GM19397 (cell line): ENCODE measurements around the gene XPNPEP2.
"Not testable (repeated sequence)": the region's sequence is repeated elsewhere in the genome, so short reads cannot be mapped to it uniquely, and the experiment has no call there.

Experiments used
- ATAC-seq: cut with Tn5 transposase; IDR thresholded peaks from one replicate; pipeline ENCODE4 v1.9.1; 2021; ENCODE audit warnings: mild to moderate bottlenecking, moderate library complexity; ENCODE audit not compliant: unreplicated experiment

Gene XPNPEP2

GRCh38 chrX:129719931-129720530, 18.7 kb upstream of the XPNPEP2 start:
- ATAC-seq: no peak

DNA sequence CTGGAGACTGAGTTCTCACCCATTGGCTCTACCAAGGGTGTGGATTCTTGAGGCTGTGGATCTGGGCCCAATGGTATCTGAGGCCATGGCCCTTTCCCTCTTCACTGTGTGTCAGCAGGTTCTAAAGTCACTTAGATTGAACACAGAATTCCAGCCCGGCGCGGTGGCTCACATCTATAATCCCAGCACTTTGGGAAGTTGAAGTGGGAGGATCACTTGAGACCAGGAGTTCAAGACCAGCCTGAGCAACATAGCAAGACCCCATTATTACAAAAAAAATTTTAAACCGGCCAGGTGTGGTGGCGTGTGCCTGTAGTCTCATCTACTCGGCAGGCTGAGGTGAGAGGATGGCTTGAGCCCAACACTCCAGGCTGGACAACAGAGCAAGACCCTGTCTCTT, 18.0 kb upstream of the XPNPEP2 start:
- no peak for ATAC-seq

DNA sequence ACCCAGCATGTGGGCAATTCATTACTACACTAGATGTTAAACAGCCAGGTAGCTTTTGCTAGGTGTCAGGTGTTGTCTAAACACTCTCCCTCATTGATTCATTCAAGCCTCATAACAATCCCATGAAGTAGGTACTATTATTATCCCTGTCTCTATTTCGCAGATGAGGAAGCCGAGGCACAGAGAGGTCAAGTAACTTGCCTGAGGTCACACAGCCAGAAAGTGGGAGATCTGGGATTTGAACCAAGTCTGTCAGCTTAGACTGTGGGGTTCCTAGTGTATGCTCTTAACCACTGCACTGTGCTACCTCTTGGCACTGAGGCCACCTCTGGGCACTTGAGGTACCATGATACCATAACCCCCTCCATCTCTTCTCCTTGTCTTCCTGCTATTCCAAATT, 17.4 kb upstream of the XPNPEP2 start:
- no peak for ATAC-seq

GRCh38 chrX:129721870-129722269, 16.9 kb upstream of the XPNPEP2 start:
- no peak for ATAC-seq

GRCh38 chrX:129723511-129723910, 15.3 kb upstream of the XPNPEP2 start:
- no peak for ATAC-seq

- ATAC-seq: no peak
Measured at GRCh38 chrX:129724754-129725153, 14.0 kb upstream of the XPNPEP2 start.

- no peak for ATAC-seq
Measured at GRCh38 chrX:129726307-129727111, 12.3 kb upstream of the XPNPEP2 start.

DNA sequence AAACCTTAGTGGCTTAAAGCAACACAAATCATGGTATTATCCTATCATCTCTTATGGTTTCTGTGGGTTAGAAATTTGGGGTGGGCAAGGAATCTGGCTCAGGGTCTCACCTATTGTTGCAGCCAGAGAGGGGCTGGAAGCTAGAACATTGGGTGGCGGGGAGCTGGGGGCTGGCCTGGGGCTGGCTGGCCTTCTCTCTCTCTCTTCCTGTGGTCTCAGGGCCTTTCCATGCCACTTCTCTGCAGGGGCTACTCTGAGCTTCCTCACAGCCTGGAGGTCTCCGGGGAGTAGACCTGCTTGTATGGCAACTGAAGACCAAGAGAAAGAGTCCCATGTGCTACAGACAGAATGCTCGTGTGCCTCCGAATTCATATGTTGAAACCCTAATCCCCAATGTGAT, 10.7 kb upstream of the XPNPEP2 start:
- ATAC-seq: no peak

- no peak for ATAC-seq
Measured at GRCh38 chrX:129731228-129731627, 7.6 kb upstream of the XPNPEP2 start.

GRCh38 chrX:129732857-129733256, 5.9 kb upstream of the XPNPEP2 start:
- ATAC-seq: no peak

- no peak for ATAC-seq
Measured at GRCh38 chrX:129733335-129733734, 5.4 kb upstream of the XPNPEP2 start.

GRCh38 chrX:129736491-129736890, 2.3 kb upstream of the XPNPEP2 start:
- no peak for ATAC-seq

DNA sequence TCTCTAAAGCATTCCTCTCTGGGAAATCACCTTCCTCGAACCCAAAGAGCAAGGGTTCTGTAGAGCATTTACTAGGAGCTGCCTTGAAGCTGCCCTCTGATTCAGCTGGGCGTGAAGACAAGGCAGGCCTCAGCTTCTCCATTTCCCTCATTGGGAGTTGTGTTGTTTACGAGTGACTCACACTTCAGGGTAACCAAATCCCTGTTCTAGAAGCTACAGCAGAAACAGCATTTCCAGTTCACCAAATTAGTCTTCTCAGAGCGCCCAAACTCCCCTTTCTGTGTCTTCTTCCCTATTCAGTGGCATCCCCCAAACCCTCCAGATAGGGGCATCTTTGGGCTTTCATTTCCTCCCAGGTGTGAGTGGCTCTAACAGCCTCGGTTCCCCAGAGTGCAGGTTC, 863 bp upstream of the XPNPEP2 start:
- no peak for ATAC-seq

DNA sequence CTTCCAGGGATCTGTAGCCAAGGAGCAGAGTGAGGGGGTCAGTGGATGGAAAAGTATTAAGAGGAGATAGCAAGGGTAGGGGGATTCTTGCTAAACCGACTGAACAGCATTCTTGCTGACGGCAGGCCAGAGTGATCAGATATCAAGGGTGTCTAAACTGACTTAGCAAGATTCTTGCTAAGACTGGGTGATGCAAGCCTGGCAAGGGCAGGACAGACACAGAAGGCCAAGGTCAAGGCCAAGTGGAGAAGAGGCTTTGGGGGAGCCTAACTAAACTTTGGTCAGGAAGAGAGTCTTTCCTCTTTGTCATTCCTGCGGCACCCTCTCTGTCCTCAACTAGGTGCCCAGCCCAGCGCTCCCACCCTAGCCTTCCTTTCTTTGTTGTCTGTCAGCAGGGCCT, 799 bp downstream of the XPNPEP2 start:
- ATAC-seq: no peak

- no peak for ATAC-seq
Measured at GRCh38 chrX:129741880-129742758, 3.3 kb downstream of the XPNPEP2 start.

GRCh38 chrX:129742759-129743152, 4.0 kb downstream of the XPNPEP2 start:
- ATAC-seq: not testable (repeated sequence)

GRCh38 chrX:129743821-129744220, 5.0 kb downstream of the XPNPEP2 start:
- no peak for ATAC-seq

- ATAC-seq: no peak
Measured at GRCh38 chrX:129744861-129745321, 6.1 kb downstream of the XPNPEP2 start.

DNA sequence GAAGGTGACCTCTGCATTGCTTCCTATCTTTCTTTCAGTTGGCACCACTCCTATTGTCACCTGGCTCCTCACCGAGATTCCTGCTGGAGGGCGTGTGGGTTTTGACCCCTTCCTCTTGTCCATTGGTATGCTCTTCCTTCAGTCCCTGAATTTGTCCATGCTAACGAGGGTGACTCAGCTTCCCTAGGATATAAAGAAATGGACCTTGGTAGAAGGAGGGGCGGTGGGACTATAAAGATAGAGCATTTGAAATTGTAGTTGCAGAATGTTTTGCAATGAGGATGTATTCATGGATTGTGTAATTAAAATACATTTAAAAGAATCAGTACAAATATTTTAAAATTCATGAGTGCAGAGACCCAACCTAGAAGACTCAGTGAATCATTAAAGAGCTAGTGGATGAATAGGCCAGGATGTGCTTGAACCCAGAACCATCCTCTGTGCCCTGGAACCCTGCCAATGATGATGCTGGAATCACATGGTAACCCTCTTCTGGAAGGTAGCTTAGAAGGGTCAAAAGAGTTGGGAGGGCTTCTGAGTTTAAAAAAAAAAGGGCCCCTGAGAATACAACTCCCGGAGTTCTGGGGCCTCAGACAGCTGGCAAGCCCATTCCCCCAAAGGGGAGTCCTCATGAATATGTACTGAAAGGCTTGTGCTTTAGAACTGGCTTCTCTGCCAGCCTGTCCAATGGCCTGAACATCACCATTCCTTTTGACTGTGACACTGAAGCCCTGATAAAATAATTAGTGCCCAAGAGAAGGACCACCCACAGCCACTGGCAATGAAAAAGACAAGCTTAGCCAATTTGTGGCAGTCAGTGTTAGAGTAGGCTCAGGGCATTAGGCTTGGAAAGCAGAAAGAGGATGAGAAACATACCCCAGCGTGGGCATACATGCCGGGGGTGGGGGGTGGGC, 8.0 kb downstream of the XPNPEP2 start:
- ATAC-seq: no peak

- ATAC-seq: no peak
Measured at GRCh38 chrX:129747533-129747932, 8.8 kb downstream of the XPNPEP2 start.
